Posterior cingulate gyrus (tissue), 11 donors: ENCODE results near the gene CFAP61.

ENCODE experiments used
- DNase-seq, 10 donors: peaks; one replicate each; pipeline versions ENCODE4 v3.0.0 to v3.0.0-alpha.2; 2020 to 2021; ENCODE audit warnings: mixed read lengths in 3 of 10
- intact Hi-C: fragments of 100-400 bp; cut with DNase I; formaldehyde crosslinking; loops from one replicate; pipeline ENCODE4 v1.15.1; 2023

Gene CFAP61

DNA sequence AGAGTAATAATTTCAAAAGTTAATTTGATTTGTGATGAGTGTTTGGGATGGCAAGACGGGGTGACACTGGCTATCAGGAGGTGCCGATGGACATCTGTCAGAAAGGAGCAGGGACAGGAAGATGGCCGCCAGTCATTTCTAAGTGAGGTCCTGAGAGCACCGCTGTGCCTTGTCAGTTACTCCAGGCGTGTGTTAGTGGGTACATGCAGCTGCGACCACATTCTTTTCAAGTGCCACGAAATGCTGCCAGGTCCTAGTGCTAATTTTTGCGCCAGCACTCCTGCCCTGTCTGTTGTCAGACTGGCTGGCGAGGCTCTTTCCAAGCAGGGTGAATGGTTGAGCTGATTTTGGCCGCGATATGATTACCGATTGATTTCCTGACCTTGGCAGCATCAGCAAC, 251.0 kb downstream of the CFAP61 start:
- intact Hi-C loops, result no loop called here
- no peak for DNase-seq

DNA sequence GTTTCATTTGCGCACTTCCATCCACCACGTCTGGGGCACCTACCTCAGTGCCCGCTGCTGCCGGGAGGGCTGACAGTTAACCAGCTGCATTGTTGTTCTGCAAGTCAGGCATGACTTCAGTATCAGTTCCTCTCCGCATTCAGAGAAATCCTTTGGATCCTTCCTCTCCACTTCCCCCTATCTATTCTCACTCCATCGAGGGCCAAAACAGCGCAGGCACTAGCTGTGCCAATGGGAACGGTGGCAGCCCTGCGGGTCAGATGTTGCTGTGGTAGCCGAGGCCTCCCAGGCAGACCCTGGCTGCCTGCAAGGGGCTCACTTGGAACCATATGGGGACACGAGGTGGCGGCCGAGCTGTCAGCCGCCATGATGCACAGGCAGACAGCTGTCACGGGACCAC, 251.4 kb downstream of the CFAP61 start:
- intact Hi-C loops, result no loop called here
- DNase-seq, result peak in 1 of 10 donors; percentile 79

DNA sequence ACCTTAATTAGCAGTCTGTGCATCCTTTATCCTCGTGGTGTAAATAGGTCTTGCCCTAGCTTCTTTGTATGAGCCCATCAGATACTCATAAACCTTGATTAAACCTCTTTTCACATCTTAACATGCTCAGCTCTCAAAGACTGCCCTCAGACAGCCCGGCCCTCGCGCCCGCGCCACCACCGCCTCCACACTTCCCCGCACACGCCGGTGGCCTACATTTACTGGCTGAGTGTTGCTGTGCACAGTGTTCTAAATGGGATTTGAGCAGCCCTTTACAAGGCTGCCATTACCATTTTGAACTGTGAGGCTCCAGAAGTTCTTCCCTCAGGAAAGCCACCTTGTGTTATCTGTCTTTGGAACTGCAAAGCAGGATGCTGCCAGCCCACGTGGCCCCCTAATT, 252.6 kb downstream of the CFAP61 start:
- DNase-seq, result peak in 6 of 10 donors; percentile 22 to 90 (median 60)
- intact Hi-C loops, result no loop called here

DNA sequence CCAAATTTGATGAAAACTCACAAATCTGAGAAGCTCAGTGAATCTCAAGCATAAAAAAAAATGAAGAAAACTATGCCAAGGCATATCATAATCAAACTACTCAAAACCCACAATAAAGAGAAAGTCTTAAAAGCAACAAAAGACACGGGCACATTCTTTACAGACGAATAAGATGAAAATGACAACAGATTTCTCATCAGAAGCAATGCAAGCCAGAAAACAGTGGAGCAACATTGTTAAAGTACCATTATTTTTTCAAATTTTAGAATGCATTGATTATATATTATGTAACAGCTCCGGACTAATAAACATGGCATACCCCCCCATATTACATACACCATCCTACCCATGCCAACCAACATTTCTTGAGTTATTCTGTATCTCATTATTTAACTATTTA, 260.2 kb downstream of the CFAP61 start:
- intact Hi-C loops, result no loop called here
- no peak for DNase-seq

DNA sequence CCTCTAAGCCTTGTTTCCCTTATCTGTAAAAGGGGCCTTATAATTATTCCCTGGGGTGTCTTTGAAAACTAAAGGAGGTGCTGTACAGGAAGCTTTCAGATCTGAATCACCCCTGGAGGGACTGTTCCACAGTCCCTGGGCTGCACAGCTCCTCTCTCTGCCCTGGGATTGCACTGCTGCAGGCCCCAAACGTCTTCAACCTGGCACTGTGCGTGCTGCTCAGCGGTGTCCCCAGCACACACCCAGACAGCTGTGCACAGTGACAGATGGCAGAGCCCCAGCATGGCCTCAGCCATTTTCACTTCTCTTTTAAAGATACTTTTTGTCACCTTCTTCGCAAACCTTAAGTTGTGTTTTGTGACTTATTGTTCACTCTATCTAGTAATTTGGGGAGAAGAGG, 264.9 kb downstream of the CFAP61 start:
- DNase-seq, result no peak
- intact Hi-C loops, result no loop called here

DNA sequence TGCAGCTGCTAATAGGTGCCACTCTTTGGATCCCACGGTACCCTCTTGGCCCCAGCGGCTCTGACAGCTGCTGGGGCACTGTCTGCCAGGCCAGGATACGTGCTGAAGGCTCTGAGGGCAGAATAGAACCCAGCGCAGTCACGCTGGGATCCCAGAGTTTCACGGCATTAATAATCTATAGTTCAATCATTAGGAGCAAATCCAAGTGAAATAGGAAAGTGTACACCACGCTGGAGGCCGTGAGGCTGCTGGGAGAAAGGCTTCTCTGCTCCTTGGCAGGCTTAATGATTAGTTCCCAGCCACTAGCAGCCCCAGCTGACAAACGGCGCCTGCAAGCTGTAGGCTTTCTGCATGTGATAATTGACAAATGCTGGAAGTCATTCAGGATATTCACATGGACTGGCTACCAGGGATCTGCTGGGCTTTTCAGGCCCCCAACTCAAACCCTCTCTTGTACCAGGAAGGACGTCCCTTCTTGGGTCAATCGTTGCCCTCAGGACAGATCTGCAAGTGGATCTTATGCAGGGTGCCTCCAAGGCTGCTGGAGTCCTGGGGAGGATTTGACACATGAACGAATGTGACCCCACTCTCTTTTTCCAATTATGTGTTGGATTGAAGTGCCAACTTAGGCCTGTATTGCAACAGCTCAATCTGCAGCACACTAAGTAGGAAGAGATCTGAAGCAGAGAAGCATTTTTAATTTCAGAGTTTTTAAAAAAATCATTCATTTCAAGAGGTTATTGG, 265.5 kb downstream of the CFAP61 start:
- intact Hi-C loops, result no loop called here
- peak in 1 of 10 donors; percentile 55 for DNase-seq

DNA sequence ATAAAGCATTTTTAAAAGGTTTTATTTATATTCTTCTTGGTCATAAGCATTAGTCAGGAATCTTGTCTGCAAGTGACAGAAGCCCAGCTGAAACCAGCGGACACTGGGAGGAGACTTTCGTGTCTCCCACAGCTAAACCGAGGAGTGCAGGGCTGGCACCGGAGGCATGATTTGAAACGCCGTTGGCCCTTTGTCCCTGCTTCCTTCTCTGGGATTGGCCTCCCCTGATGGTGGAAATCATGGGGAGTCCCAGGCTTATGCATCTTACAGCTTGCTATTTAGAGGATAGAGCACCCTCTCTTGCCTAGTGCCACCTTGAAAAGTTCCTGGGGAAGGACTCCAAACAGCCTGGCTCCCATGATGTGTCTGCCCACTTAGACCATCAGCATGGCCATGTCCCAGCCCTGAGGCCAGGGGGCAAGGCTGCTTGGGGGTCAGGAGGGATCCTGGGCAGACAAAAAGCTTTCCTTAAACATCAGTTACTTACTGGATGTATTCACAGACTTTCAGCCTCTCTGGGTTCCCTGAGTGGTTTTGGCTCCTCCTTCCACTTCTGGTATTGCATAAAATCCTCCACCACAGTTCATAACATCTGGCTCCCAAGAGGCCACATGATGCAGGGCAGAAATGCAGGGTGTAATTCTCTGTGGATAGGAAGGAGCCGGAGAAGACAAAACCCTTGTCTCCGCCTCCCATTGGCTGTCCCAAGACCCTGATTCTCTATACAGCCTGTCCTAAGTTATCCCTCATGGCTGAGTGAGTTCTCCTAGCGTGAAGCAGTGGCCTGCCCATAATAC, 266.2 kb downstream of the CFAP61 start:
- intact Hi-C loops, result no loop called here
- peak in 1 of 10 donors; percentile 62 for DNase-seq

DNA sequence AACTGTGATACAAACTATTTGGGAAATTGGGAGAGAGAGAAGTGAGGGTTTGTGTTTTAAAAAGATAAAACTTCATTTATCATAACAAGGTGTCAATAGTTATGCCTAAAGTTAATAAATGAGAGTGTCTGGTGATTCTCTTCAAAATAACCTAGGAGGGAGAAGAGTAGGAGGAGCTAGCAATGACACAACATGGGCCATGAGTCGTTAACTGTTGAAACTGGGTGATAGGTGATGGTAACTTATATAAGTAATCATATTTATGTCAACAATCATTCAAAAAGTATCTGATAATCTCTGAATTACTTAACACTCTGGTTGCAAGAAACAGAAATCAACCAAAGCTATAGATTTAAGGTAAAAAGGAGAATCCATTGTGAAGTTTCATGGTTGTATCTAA, 268.8 kb downstream of the CFAP61 start:
- DNase-seq, result no peak
- intact Hi-C loops, result no loop called here

DNA sequence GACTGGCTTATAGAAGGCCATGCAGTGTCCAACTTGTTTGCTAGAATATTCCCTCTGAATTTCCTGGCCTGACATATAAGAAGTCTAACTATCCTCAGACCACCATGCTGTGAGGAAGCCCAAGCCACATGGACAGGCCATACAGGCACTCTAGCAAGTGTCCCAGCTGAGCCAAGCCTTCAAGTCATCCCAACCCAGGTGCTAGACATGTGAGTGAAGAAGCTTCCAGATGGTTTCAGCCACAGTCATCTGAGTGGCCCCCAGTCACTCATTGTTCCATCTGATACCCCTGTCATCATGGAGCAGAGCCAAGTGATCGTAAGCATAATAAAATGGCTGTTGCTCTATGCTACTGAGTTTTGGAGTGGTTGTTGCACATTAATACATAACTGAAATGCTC, 269.6 kb downstream of the CFAP61 start:
- no peak for DNase-seq
- intact Hi-C loops, result no loop called here

DNA sequence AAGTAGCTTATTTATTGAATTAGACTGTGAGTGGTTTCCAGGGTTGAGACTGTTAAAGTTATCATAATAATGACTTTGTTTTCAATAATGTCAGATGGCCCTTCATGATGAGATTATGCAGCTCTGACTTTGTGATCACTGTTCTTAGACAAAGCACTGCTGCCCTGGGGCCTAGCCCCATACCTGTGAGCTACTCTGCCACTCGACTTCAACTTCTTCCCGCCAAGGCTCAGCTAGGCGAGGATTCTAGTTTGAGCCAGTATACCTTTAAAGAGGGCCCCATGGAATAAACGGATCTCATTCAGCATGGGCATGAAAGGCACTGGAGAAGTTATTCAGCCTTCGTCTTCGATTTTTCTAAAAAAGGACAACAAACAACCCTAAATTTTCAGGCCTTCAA, 270.6 kb downstream of the CFAP61 start:
- no peak for DNase-seq

DNA sequence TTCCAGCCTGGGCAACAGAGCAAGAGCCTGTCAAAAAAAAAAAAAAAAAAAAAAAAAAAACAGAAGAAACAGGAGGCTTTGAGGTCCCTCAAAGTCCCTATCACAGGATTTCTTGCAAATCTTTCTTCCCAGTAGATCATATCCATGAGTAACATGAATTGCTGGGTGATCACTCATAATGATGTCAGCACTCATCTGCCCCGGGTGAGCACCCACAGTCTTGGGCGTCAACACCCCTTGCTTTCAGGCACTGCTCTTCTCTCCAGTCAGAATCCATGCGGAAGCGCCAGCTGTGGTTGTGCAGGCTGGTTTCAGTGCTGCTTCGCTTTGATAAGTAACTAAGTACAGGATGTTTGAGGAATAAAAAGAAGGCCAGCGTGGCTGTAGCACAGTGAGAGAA, 275.4 kb downstream of the CFAP61 start:
- no peak for DNase-seq
- intact Hi-C loops, result no loop called here

More for the DNA sequence above, 270.6 kb downstream of the CFAP61 start:
- intact Hi-C loops, result no loop called here

DNA sequence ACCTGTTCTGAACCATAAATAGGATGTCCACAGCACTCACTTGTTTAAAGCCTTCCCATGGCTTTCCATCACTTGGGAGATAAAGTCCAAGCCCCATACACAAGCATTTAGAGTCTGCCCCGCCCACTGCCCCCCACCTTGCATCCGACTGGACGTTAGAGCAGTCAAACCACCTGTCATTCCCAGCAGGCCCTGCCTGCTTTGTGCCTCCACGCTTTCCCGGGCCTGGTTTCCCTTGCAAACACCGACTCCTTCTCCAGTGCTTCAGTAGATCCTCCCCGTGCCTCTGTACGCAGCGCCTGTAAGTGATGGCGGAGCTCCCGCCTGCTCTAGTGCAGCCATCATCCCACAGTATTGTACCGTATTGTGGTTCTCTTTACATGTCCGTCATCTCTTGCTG, 277.2 kb downstream of the CFAP61 start:
- no peak for DNase-seq
- intact Hi-C loops, result no loop called here

DNA sequence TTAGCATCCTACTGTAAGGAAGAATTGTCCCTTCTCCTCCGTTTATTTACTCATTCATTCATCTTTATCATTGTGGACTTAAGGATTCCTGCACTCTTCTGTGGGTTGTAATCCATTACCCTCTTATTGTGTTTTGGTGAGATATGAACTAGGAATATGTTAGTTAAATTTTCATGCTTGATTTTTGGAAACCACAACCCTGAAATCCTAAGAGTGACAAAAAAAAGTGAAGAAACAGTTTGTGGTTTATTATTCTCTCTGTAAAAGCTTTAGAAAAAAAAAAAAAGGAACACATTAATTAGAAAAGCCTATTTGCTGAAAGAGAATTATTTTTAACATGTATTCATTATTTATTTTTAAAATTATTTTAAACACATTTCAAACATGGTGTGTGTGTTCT, 278.8 kb downstream of the CFAP61 start:
- intact Hi-C loops, result no loop called here
- no peak for DNase-seq

DNA sequence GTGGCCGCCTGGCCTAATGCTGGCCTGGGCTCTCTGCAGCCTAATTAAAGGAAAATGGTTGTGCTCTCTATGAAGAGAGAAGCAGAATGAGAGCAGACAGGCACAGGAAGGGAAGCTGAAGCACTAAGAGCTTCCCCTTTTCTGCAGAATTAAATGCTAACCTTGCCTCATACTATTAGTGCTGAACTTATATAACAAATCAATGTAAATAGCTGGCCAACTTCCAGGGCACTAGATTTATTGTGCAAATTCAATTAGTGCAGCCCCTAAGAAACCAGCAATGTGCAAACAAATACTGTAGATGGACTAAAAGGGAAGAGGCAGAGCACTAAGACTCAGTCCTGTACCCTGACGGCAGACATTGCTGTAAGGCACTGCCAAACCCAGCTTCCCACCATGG, 279.5 kb downstream of the CFAP61 start:
- DNase-seq, result no peak
- intact Hi-C loops, result no loop called here

DNA sequence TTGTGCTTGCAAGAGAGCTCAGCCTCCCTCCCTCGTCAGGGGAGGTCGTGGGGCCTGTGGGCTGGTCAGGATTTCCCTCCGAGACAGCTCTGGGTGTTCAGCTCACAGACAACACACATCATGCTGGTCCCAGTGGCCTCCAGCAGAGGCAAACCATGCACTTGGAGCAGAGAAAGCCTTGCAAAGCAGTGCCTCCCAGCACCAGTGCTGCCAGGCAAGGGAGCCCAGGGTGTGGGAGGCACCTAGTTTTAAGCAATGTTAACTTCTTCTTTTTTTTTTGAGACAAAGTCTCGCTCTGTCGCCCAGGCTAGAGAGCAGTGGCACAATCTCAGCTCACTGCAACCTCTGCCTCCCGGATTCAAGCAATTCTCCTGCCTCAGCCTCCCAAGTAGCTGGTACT, 281.5 kb downstream of the CFAP61 start:
- intact Hi-C loops, result no loop called here
- peak in 3 of 10 donors; percentile 36 to 76 (median 38) for DNase-seq

DNA sequence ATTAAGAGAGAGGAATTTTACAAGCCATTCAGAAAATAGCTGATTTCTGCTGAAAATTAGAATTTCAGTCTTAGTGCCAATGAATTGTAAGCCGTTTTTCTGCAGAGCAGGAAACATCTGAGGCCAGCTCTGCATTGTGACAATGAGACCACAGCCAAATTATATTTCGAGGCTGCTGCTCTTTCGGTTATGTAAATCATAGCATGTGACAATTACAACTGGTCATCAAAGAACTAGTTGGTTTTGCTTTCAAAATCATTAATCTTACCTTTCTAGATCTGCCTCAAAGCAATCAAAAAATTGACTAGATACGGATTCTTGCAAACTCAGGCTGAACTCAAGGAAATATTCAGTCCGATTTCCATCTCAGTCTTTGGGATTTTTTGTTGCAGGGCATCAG, 282.2 kb downstream of the CFAP61 start:
- no peak for DNase-seq
- intact Hi-C loops, result no loop called here

DNA sequence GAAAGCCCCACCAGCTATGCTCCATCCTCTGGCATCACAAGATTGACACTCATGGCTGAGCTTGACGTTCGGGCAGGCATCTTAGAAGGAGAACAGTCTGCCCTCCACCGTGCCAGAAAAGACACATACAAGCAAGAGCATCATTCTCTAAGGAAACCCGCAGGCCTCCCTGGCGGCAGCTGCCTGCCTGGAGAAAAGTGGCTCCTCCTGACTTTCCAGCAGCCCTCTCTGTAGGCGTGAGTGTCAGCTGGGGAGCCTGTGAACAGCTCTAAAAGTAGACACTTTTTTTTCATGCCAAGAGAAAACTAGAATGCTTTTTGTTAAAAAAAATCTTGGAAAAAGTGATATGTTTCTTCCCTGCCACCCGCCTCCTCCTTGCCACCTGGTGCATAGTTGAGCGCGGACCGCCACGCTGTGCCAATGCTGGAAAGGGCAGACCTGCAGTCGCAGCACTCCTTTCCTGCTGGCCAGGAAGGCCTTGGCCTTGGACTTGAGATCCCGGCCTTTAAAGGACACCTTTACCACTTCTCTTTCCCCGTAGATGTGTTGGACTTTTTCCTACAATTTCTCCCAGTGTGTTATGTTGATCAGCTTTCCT, 285.9 kb downstream of the CFAP61 start:
- intact Hi-C loops, result no loop called here
- peak in 8 of 10 donors; percentile 55 to 95 (median 71) for DNase-seq

DNA sequence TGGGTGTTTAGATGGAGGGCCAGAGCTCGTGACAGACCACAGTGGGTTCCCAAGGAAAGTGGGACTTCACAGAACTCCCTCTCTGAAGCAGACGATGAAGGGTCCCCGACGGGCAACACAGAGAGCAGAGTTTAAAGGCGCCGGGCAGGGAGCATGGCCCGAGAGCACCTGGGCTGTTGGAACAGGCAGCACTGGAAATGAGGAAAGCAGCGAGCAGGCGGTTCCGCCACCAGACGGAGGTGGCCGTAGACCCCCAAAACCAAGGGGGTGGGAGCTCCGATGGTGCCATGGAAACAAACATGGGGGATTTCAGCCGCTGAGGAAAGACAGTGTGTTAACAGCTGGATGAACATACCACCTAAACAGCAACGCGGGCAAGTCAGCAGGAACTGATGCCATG, 288.1 kb downstream of the CFAP61 start:
- intact Hi-C loops, result no loop called here
- DNase-seq, result no peak

DNA sequence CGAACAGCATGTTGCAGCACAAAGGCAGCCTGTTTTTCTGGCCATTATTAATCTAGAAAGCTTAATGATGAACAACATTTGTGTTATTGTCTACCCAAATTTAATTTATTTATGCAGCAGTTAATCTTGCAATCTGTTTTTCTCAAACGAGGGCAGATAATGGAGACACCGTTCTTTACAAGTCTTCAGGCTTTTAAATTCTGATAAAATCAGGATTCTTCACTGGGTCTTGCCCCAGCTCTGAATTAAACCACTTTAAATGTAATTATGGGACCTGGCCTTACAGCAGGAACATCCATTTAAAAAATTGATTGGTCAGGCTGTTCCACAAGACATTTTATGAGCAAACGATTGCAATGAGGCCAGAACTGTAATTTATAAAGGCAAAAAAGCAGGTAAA, 289.0 kb downstream of the CFAP61 start:
- no peak for DNase-seq
- intact Hi-C loops, result no loop called here

DNA sequence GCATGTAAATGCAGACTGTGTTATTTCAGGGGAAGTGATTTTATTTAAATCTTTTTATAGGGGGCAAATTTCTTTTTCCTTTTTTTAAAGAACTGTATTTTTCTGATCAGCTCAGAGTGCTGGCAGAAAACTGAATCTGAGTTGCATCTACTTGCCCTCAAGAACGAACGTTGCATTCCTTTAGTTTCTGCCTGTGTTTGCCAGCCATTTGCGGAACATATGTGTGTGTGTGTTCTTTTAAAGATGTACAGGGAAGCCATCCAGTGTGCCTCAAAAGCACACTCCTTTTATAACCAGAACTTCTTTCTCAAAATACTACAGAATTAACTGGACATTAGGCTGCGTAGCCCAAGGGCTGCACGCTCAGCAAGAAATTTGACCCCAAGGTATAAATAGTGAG, 289.7 kb downstream of the CFAP61 start:
- intact Hi-C loops, result no loop called here
- no peak for DNase-seq

DNA sequence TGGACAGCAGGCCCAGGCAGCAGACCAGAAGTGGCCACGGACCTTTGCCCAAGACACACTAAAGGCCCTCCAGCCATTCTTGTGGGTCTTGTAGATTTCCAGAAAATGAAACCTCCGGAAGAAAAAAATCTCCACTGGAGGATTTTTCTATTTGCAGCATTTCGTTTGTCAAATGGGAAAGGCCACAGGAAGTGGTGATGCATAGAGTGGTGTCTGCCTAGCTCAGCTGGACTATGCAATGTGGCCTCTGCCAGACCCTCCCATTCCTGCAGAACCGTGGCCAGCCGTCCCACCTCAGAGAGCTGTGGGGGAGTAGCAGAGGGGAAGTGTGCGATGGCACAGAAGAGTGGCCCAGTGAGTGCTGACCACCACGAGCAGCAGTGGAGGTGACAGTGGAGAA, 291.6 kb downstream of the CFAP61 start:
- no peak for DNase-seq
- intact Hi-C loops, result no loop called here

DNA sequence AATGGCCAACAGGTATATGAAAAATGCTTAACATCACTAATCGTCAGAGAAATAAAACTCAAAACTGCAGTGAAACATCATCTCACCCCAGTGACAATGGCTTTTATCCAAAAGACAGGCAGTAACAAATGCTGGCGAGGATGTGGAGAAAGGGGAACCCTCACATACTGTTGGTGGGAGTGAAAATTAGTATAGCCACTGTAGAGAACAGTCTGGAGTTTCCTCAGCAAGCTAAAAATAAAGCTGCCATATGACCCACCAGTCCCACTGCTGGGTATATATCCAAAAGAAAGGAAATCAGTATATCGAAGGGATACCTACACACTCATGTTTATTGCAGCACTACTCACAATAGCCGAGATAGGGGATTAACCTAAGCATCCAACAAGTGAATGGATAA, 292.1 kb downstream of the CFAP61 start:
- no peak for DNase-seq
- intact Hi-C loops, result no loop called here
